Aorta (tissue), 5 donors: ENCODE results near the gene POP4. TPM values are rescaled to one million over a fixed set of nuclear protein-coding genes. Genes with fewer than 3 reads are reported as not detected.

ENCODE experiments used
- ATAC-seq: fragments of 200-7000 bp; cut with Tn5 transposase; one replicate; pipeline ENCODE4 v1.9.1; 2022; ENCODE audit warnings: moderate library complexity; ENCODE audit not compliant: low FRiP score
- DNase-seq, 2 donors: peaks; one replicate each; pipeline ENCODE4 v3.0.0-alpha.2; 2020
- H3K27ac ChIP-seq, 2 donors: one replicate each; pipeline ENCODE4 v1.5.1; 2013; ENCODE audit warnings: low read length in 2 of 2, mild to moderate bottlenecking in 2 of 2, moderate library complexity in 2 of 2, control low read depth in 1 of 2, inconsistent platforms in 1 of 2, low read depth in 1 of 2
- H3K27me3 ChIP-seq, 2 donors: one replicate each; pipeline ENCODE4 v1.6.1; 2013; ENCODE audit warnings: control low read depth in 1 of 2, low read length in 1 of 2, mild to moderate bottlenecking in 1 of 2, moderate library complexity in 1 of 2; ENCODE audit not compliant: insufficient read depth in 2 of 2, control insufficient read depth in 1 of 2
- H3K36me3 ChIP-seq, 2 donors: one replicate each; pipeline ENCODE4 v1.6.1; 2013; ENCODE audit warnings: control low read depth in 1 of 2, low read length in 1 of 2, mild to moderate bottlenecking in 1 of 2; ENCODE audit not compliant: insufficient read depth in 2 of 2, control insufficient read depth in 1 of 2
- H3K4me1 ChIP-seq, 2 donors: one replicate each; pipeline ENCODE4 v1.6.1; 2013; ENCODE audit warnings: low read length in 2 of 2, control low read depth in 1 of 2, mild to moderate bottlenecking in 1 of 2, moderate library complexity in 1 of 2; ENCODE audit not compliant: insufficient read depth in 2 of 2, control insufficient read depth in 1 of 2
- H3K4me3 ChIP-seq, 2 donors: one replicate each; pipeline ENCODE4 v1.5.1; 2013; ENCODE audit warnings: low read length in 2 of 2, control low read depth in 1 of 2, mild to moderate bottlenecking in 1 of 2
- H3K9me3 ChIP-seq: one replicate; pipeline ENCODE4 v1.6.1; 2013; ENCODE audit warnings: mild to moderate bottlenecking, low read length; ENCODE audit not compliant: control insufficient read depth
- WGBS, 2 donors: extraction: QIAGEN DNeasy Blood & Tissue Kit; methylation state at CpG; one replicate each; pipeline ENCODE4 v1.1.7; 2013; 5-methylcytosine and 5-hydroxymethylcytosine counted together
- intact Hi-C, 2 donors: fragments of 100-400 bp; cut with DNase I; formaldehyde crosslinking; loops; one replicate each; pipeline versions ENCODE4 v1.14.2 to v1.15.0; 2022
- polyA plus RNA-seq, 2 donors: library from polyadenylated mRNA; stranded (reverse); fragments of 200-250 nt; gene quantifications; one replicate each; pipeline ENCODE4 v1.2.3, GENCODE V29; 2013
- total RNA-seq, 2 donors: library from RNA; stranded (reverse); fragmentation: NEBNext Ultra II Directional; extraction: Animal tissue kit (Norgen Biotek cat#: 25700); gene quantifications; one replicate each; pipeline ENCODE4 v1.2.1, GENCODE V29; 2021
- donor health status: healthy with polysubstance abuse.
- donor health status: Bipolar disorder and iron deficiency.
- donor health status: DM: no; HTN: no; CAD: no.
- donor health status: DM: no; HTN: no; CAD: no.
- donor health status: DM: yes; HTN: yes; CAD: no.

POP4 gene
- total and polyA plus RNA-seq, 4 donors, result 34.2 to 72.5 (median 52.7) TPM

DNA sequence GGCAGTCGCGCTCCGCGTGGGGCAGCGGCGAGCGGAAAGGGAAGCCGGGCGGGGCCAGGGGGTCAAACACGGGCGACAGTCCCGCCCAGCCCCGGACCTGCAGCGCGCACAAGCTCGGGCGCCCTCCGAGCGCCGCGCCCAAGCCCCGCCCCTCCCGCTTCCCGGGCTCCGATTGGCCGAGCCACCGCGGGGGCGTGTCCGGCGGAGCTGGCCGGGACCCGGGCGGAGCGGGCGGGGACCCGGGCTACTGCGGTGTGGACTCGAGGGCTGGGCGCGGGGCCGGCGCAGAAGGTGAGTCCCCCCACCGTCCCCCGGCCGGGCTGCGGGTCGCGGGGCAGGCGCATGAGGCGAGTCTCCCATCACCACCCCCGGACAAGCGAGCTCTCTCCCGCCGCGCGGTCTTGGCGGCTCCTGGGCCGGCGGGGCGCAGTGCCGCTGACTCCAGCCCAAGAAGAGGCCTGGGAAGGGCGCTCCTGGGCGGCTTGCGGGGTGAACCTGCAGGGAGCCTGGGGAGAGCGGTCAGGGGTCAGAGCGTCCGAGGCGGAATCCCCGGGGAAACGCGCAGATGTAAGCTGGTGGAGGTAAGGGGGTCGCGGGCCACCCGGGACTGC is 59.2 kb downstream of the POP4 start, which contains the start of gene PLEKHF1:
PLEKHF1 (plus strand) TSS at position 247 of the 611 bp plus-strand sequence. CDS start 8,379 bp downstream, outside the sequence.
- peak within 1 kb of the TSS; percentile 57 to 80 for H3K4me3 ChIP-seq
- ATAC-seq (peak; percentile 93), DNase-seq (peak; percentile 94 to 96)
- no peaks in the 10 kb centered on the region for H3K36me3 ChIP-seq
- intact Hi-C loops, result loop anchor here in 1 of 2 donors (5.0 kb wide), 1 partner anchor 53 kb away; no protein-coding TSS in a partner anchor
- 0 to 1% methylated on average over 37 to 75 of the region's 75 CpGs for WGBS, 2 donors
- no peaks in the 10 kb centered on the region for H3K9me3 ChIP-seq
- H3K4me1 ChIP-seq, result peaks cover 0 to 2% of the 10 kb centered on the region in 2 donors
- peak within 1 kb of the TSS; percentile 60 to 92 for H3K27ac ChIP-seq
- H3K27me3 ChIP-seq, result no peaks in the 10 kb centered on the region

DNA sequence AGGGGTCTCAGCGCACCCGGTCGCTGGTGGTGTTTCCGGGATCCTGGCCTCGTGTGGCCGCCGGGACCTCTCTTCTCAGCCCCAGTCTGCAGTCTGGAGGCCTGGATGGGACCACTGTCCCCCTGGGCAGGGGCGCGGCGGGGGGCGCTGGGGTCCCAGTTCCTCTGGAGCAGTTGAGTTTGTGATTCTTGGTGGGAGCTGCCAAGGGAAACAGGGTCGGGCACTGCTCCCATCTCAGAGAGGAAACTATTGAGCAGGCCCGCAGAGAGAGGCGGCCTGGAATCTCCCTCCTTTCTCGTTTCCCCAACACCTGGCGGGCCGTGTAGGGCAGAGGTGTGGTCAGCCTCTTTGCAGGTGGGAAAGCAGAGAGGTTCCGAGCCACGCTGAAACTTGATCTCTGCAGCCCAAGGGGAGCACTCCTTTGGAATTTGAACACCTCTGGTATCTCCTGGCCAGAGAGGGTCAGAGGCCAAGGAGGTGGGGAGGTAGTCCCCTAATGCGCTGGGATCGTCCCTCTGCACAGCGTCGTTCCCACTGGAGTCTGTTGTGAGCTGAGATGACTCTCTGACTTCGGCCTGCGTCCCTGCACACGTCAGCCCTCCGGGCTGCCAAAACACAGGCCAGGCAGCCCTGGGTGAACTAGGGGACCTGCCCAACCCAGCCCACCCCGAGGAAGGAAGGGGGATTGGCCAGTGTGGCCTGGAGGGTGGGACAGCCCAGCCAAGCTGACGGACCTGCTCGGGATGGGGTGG is 59.9 kb downstream of the POP4 start:
- Histone ChIP-seq H3K27ac (peak overlapping the region; percentile 60 to 92), H3K4me3 (peak overlapping the region; percentile 57 to 80), H3K36me3 (no peaks in the 10 kb centered on the region), H3K9me3 (no peaks in the 10 kb centered on the region), H3K27me3 (no peaks in the 10 kb centered on the region), H3K4me1 (peaks cover 0 to 2% of the 10 kb centered on the region in 2 donors)
- ATAC-seq (peak; percentile 77), DNase-seq (peak; percentile 85 to 89)
- 1 to 2% methylated on average over 29 to 30 of the region's 30 CpGs for WGBS, 2 donors
- intact Hi-C loops, result loop anchor here (2.0 to 5.0 kb wide), 2 partner anchors 15 to 54 kb away; no protein-coding TSS in a partner anchor

Other genes with a start within 250 kb of the POP4 start
- gene VSTM2B, start 80.3 kb upstream of the POP4 start, total RNA-seq, result not detected
- gene VSTM2B, start 80.3 kb upstream of the POP4 start, polyA plus RNA-seq, result not detected
- gene PLEKHF1, start 59.2 kb downstream of the POP4 start, total RNA-seq, result 10 to 100 TPM; 10.8 to 17.5 TPM
- gene PLEKHF1, start 59.2 kb downstream of the POP4 start, polyA plus RNA-seq, result 10 to 100 TPM in 1 of 2 donors, 1 to 10 TPM in 1; 9.9 to 17.2 TPM
- 10 to 100 TPM; 26.4 to 32.8 TPM for gene C19orf12, start 109.0 kb downstream of the POP4 start, total RNA-seq
- gene C19orf12, start 109.0 kb downstream of the POP4 start, polyA plus RNA-seq, result 10 to 100 TPM; 14.3 to 19.5 TPM
- under 1 TPM; 0.81 to 0.88 TPM for gene CCNE1, start 205.7 kb downstream of the POP4 start, total RNA-seq
- gene CCNE1, start 205.7 kb downstream of the POP4 start, polyA plus RNA-seq, result 1 to 10 TPM in 1 of 2 donors, under 1 TPM in 1; 0.49 to 1.6 TPM